SKM-1 (cell line): Measurements from ENCODE around the gene RTN4.

Experiments
- DNase-seq: peaks from one replicate; lab custom pipeline; 2025; ENCODE audit not compliant: unreplicated experiment; lab: John Stamatoyannopoulos, UW

RTN4 gene

DNA sequence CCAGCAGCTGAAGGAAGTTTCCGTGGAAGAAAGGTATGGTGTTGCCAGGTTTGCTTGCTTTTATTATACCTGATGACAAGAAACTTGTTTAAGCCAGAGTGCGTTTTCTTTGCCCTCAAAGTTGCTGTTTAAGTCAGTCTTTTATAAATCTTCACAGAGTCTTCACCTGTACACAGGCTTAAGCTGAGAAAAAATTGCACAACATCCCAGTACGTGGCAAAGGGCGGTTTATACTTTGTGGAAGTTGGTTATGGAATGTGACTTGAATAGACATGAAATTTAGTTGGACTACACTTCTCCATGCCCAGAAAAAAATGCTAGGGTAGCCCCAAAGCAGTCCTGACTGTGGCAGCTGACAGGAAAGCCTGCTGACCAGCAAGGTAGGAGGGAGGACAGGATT, 121.5 kb downstream of the RTN4 start:
- no peak for DNase-seq

DNA sequence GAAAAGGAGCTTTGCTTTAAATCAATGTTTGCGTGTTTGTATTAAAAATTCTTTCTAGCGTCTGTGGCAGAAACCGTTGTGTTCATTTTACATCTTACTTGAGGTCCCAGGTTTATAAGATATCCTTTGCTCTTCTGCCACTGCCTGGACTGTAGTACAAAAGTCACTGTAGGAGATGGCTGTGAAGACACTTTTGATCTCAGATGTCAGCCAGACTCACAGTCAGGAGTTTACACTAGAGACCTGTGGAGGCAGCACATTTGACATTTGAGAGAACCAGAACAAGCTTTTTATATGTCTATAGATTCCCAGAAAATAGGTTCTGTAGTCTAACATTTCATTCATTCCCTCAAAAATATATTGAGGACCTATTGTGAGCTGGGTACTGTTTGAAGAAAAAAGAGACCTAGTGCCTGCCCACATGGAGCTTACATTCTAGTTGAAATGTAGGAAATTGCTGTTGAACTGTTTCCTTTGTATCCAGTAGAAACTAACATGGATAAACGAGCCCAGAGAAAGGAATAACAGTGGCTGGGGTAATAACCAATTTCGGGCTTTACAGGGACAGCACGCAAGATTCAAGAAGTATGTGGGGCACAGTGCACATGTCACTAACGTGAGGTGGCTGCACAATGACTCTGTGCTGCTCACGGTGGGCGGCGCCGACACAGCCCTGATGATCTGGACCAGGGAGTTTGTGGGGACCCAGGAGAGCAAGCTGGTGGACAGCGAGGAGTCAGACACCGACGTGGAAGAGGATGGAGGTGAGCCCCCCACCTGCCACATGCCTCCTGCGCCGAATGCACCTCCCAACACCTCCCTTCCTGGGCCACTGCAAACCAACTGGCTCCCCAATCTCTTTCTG, 122.3 kb downstream of the RTN4 start:
- DNase-seq: no peak

DNA sequence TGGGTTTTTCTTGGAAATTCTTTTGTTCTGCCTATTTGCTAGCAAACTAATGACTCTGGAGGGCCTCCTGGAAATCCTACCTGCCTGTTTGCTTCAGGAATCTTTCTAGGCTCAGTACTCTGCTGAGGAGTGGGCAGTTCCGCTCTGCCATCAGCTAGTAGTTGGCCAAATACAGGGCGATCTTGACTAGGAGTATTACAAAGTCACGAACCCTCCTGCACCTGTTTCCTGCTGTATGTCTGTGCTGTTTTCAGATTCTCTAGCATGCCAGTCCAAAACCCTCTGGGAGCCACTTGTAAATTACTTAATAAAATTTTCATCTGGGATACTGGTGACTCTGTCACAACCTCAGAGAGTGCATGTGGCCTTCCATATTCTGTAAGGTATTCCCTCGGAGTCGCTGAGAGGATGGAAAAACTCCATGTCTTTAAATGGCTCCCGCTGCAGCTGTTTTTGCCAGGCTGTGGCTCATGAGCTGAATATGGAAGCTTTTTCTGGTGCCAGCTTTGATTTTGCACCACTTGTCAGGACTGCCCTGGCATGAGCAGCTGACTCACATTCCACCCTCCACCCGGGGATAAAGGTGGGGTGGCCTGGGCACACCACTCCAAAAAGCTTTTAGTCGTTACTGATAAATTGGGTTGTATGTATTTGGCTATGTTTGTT, 123.0 kb downstream of the RTN4 start:
- DNase-seq: no peak

DNA sequence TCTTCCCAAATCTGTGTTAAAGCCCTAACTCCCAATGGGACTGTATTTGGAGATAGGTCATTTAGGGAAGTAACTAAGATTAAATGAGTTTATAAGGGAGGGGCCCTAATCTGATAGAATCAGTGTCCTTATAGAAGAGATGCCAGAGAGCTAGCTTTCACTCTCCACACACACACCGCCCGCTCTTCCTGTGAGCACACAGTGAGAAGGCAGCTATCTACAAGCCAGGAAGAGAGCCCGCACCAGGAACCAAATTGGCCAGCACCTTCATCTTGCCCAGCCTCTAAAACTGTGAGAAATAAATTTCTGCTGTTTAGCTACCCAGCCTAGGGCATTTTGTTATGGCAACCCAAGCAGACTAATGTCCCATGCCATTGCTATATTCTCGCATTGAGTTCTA, 125.2 kb downstream of the RTN4 start:
- no peak for DNase-seq

DNA sequence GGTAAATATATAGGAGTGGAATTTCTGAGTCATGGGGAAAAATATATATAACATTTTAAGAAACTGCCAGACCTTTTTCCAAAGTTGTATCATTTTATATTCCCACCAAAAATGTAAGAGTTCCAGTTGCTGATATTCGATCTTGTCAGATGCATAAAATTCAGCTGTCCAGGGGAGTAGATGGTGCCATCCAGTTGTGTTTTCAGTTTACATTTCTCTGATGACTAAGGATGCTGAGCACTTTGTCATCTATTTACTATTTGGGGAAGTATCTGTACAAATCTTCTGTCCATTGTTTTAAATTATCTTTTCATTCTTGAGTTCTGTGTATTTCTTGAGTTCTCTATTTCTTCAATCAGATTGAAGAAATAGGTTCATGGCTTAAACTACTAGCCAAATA, 126.1 kb downstream of the RTN4 start:
- DNase-seq: no peak
